ENCODE results near the gene HAUS2. TPM values are rescaled to one million over a fixed set of nuclear protein-coding genes. Genes with fewer than 3 reads are reported as not detected.
A peak's percentile ranks its signal among the peaks of the same experiment; 100 is the strongest.

Gene HAUS2
- 10 to 100 TPM; 18.0 to 30.5 (median 26.5) TPM for total RNA-seq (2021; fragmentation: NEBNext Ultra II Directional; extraction: Animal tissue kit (Norgen Biotek cat#: 25700))
- long read RNA-seq, transcript HAUS2-201 (6 exons, 3,949 nt) = major isoform, 5 of 14 reads
- long read RNA-seq, partial matches to known transcripts = 1 of 14 reads
- long read RNA-seq, other reads (novel, unspliced or antisense) = 3 of 14 reads

DNA sequence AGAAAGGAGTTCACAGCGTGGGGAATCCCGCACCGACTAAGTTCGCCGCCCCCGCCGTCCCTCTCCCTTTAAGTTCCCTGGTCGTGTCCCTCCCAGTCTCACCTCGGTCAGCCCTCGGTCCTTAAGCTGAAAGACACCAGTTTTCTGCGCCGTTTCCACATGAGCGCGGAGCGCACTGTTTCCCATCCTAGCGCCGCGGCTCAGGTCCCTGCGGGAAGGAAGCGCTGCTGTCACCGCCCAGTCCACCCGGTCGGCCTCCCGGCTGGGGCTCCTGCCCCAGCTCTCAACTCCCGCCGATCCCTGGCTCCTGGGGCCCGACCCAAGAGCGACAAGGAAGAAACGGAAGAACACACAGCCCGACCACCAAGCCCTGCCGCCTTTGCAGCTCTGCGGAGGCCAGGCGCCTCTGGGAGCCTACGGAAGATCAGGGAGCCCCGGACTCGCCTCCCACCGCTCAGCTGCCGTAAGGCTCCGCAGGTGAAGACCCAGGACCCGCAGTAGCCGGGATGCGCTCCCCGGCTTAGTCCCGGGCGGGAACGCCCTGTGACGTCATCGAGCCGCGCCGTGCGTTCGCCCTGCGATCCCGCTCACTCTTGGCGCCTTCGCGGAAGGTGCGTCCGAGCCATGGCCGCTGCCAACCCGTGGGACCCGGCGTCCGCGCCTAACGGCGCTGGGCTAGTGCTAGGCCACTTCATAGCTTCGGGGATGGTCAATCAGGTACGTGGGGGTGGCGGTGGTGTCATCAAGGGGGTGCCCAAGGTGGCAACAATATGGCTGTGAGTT is at the start of gene HAUS2, which contains the start of gene LRRC57:
TSS of gene HAUS2 (plus strand) at position 590 of the 783 bp plus-strand sequence. CDS start at position 625, 35 bp downstream.
TSS of gene LRRC57 (minus strand) at position 545 of the 783 bp plus-strand sequence. CDS start at position 186, 359 bp downstream.
- TF ChIP-seq, protein P1, sequence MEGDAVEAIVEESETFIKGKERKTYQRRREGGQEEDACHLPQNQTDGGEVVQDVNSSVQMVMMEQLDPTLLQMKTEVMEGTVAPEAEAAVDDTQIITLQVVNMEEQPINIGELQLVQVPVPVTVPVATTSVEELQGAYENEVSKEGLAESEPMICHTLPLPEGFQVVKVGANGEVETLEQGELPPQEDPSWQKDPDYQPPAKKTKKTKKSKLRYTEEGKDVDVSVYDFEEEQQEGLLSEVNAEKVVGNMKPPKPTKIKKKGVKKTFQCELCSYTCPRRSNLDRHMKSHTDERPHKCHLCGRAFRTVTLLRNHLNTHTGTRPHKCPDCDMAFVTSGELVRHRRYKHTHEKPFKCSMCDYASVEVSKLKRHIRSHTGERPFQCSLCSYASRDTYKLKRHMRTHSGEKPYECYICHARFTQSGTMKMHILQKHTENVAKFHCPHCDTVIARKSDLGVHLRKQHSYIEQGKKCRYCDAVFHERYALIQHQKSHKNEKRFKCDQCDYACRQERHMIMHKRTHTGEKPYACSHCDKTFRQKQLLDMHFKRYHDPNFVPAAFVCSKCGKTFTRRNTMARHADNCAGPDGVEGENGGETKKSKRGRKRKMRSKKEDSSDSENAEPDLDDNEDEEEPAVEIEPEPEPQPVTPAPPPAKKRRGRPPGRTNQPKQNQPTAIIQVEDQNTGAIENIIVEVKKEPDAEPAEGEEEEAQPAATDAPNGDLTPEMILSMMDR (IDR thresholded peaks at IDR 0.05) = no peak
- H3K27me3 Mint-ChIP-seq (ENCODE audit: insufficient read depth) = peaks cover 4% of the 10 kb centered on the region
- peaks cover 11% of the 10 kb centered on the region; the same call in 1 of the 2 replicates for H3K36me3 Mint-ChIP-seq (ENCODE audit: low read depth)
- peak within 1 kb of the TSS; percentile 95 for H3K27ac Mint-ChIP-seq
- peak within 1 kb of the TSS; percentile 99 for H3K4me3 Mint-ChIP-seq
- H3K9me3 Mint-ChIP-seq = no peaks in the 10 kb centered on the region
- DNase-seq = peak; percentile 73
- peaks cover 50% of the 10 kb centered on the region for H3K4me1 Mint-ChIP-seq (ENCODE audit: low read depth)

DNA sequence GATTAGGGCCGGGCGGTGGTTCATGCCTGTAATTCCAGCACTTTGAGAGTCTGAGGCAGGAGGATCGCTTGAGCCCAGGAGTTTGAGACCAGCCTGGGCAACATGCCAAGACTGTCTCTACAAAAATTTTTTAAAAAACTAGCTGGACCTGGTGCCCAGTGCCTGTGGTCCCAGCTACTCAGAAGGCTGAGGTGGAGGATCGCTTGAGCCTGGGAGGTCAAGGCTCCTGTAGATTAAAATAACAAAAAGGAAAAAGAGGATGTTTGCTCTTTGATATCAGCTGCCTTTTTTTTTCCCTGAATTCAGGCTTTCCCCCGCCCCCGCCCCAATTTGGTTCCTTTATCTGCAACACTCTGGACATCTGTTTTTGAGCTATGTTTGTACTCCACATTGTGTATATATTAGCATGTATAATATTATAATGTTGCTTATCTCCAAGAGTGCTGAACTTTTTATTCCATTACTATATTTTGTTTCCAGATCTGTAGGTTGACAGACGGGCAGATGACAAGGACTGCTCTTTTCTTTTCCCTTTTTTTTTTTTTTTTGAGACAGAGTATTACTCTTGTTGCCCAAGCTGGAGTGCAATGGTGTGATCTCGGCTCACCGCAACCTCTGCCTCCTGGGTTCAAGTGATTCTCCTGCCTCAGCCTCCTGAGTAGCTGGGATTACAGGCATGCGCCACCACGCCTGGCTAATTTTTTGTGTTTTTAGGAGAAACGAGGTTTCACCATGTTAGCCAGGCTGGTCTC is 48.6 kb upstream of the HAUS2 start:
- Mint-ChIP-seq H3K36me3 (ENCODE audit: low read depth) (peaks cover 8% of the 10 kb centered on the region), H3K4me1 (ENCODE audit: low read depth) (peaks cover 44% of the 10 kb centered on the region), H3K27ac (peak overlapping the region; percentile 75), H3K27me3 (ENCODE audit: insufficient read depth) (peaks cover 2% of the 10 kb centered on the region; the same call in 1 of the 2 replicates), H3K9me3 (no peaks in the 10 kb centered on the region), H3K4me3 (no peak overlapping the region)
- DNase-seq = no peak
- TF ChIP-seq, protein P1 (IDR thresholded peaks at IDR 0.05) = no peak

DNA sequence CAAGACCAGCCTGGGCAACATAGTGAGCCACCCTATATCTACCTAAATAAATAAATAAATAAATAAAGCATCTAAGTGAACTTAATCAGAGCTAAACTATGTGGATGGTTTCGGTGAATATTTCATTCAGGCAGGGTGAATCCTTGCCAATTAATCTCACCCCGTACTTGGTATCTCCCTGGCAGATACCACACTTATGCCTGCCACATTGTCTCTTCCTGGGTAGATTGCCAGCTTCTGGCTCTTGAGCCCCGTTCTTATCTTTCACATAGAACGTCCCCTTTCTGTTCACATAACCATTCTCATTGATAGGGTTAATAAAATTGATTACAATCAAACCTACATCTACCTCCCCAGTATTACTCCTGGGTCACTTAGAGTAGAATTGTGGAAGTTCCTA is 46.2 kb upstream of the HAUS2 start:
- peaks cover 1% of the 10 kb centered on the region; the same call in 1 of the 2 replicates for H3K27me3 Mint-ChIP-seq (ENCODE audit: insufficient read depth)
- H3K36me3 Mint-ChIP-seq (ENCODE audit: low read depth) = no peaks in the 10 kb centered on the region; the same call in 1 of the 2 replicates
- peaks cover 37% of the 10 kb centered on the region for H3K4me1 Mint-ChIP-seq (ENCODE audit: low read depth)
- no peaks in the 10 kb centered on the region for H3K9me3 Mint-ChIP-seq
- no peak for DNase-seq
- TF ChIP-seq, protein P1 (IDR thresholded peaks at IDR 0.05) = no peak
- H3K27ac Mint-ChIP-seq = no peak overlapping the region
- H3K4me3 Mint-ChIP-seq = no peak overlapping the region

DNA sequence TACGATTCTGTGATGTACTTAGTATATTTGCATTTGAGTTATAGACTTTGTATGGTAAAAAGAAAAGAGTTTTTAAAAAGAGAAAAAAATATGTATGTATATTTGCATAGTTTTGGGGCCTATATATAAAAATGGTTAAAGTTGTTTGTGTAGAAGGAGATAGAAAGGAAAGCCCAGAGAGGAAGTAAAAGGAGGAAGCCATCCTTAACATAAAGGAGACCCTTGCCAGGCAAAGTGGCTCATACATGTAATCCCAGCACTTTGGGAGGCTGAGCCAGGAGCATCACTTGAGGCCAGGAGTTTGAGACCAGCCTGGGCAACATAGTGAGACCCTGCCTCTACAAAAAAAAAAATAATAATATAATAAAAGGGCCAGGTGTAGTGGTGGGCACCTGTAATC is 44.8 kb upstream of the HAUS2 start:
- Mint-ChIP-seq H3K9me3 (no peaks in the 10 kb centered on the region), H3K36me3 (ENCODE audit: low read depth) (peaks cover 2% of the 10 kb centered on the region; the same call in 1 of the 2 replicates), H3K4me1 (ENCODE audit: low read depth) (peaks cover 44% of the 10 kb centered on the region), H3K4me3 (no peak overlapping the region), H3K27me3 (ENCODE audit: insufficient read depth) (peaks cover 1% of the 10 kb centered on the region; the same call in 1 of the 2 replicates), H3K27ac (no peak overlapping the region)
- TF ChIP-seq, protein P1 (IDR thresholded peaks at IDR 0.05) = no peak
- DNase-seq = no peak

DNA sequence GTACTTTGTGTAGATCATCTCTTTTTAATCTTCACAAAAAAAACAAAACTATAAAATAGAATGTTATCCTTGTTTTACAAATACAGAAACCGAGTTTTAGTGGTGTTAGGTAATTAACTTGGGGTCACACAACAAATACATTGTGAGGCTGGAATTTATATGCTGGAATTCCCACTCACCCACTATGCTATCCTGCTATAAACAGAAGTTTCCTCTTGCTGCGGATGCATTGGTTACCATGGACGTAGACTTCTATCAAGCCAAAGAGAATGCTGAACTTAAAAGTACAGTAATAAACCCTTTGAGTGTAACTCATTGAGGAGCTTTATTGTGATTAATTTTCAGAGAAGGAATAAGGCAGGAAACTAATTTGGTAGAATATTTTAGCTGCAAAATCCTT is 44.0 kb upstream of the HAUS2 start:
- Mint-ChIP-seq H3K27me3 (ENCODE audit: insufficient read depth) (peaks cover 1% of the 10 kb centered on the region; the same call in 1 of the 2 replicates), H3K27ac (no peak overlapping the region), H3K9me3 (no peaks in the 10 kb centered on the region), H3K4me3 (no peak overlapping the region), H3K36me3 (ENCODE audit: low read depth) (peaks cover 4% of the 10 kb centered on the region; the same call in 1 of the 2 replicates), H3K4me1 (ENCODE audit: low read depth) (peaks cover 39% of the 10 kb centered on the region)
- TF ChIP-seq, protein P1 (IDR thresholded peaks at IDR 0.05) = no peak
- no peak for DNase-seq
